Mammary epithelial cell (primary cell): ENCODE data around the gene SNX25.
"Not testable (repeated sequence)": the region's sequence is repeated elsewhere in the genome, so short reads cannot be mapped to it uniquely, and the experiment has no call there.

Source experiments
- EZH2 ChIP-seq: IDR thresholded peaks from 2 replicates; pipeline ENCODE4 v1.6.1; 2012; ENCODE audit warnings: low read length, inconsistent platforms, borderline replicate concordance
- TF ChIP-seq, protein P1 (sequence below), 2 donors: IDR thresholded peaks in 1 of 2; conservative IDR thresholded peaks in 1 of 2; 2 replicates each; pipeline ENCODE4 v1.5.1; 2011 to 2012; ENCODE audit warnings: inconsistent platforms in 2 of 2, low read length in 2 of 2, mild to moderate bottlenecking in 2 of 2, control low read depth in 1 of 2, low read depth in 1 of 2; ENCODE audit not compliant: insufficient read depth in 1 of 2; ENCODE audit errors: extremely low read depth in 1 of 2

DNA sequence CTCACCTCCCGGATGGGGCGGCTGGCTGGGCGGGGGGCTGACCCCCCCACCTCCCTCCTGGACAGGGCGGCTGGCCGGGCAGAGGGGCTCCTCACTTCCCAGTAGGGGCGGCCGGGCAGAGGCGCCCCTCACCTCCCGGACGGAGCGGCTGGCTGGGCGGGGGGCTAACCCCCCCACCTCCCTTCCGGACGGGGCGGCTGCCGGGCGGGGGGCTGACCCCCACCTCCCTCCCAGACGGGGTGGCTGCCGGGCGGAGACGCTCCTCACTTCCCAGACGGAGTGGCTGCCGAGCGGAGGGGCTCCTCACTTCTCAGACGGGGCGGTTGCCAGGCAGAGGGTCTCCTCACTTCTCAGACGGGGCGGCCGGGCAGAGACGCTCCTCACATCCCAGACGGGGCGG lies 31.1 kb downstream of the SNX25 start:
- TF ChIP-seq, protein P1, sequence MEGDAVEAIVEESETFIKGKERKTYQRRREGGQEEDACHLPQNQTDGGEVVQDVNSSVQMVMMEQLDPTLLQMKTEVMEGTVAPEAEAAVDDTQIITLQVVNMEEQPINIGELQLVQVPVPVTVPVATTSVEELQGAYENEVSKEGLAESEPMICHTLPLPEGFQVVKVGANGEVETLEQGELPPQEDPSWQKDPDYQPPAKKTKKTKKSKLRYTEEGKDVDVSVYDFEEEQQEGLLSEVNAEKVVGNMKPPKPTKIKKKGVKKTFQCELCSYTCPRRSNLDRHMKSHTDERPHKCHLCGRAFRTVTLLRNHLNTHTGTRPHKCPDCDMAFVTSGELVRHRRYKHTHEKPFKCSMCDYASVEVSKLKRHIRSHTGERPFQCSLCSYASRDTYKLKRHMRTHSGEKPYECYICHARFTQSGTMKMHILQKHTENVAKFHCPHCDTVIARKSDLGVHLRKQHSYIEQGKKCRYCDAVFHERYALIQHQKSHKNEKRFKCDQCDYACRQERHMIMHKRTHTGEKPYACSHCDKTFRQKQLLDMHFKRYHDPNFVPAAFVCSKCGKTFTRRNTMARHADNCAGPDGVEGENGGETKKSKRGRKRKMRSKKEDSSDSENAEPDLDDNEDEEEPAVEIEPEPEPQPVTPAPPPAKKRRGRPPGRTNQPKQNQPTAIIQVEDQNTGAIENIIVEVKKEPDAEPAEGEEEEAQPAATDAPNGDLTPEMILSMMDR (conservative IDR thresholded peaks at IDR 0.05 in 1 of 2, IDR thresholded peaks at IDR 0.05 in 1 of 2; ENCODE audit: extremely low read depth in 1 of 2, insufficient read depth in 1 of 2, low read depth in 1 of 2, low read length in 2 of 2), result not testable (repeated sequence)
- not testable (repeated sequence) for TF ChIP-seq EZH2
